PC-9 (cell line): ENCODE measurements around the gene LEPROT. TPM values are rescaled to one million over a fixed set of nuclear protein-coding genes. Genes with fewer than 3 reads are reported as not detected.

Source experiments
- BruUV-seq: library from RNA; stranded (reverse); fragments of 400-500 nt; replicated peaks from 2 replicates; lab custom pipeline; 2021; lab: Mats Ljungman, UMichigan
- CTCF ChIA-PET: fragments of 300-600 bp; sonication (Branson Sonifier 250); formaldehyde crosslinking; loops from one replicate; lab custom pipeline; 2022; ENCODE audit warnings: antibody characterized with exemption; lab: Charles Lee
- POLR2A ChIA-PET: fragments of 300-600 bp; sonication (Branson Sonifier 250); formaldehyde crosslinking; loops from one replicate; lab custom pipeline; 2022; ENCODE audit warnings: antibody characterized with exemption; ENCODE audit not compliant: unreplicated experiment; lab: Charles Lee
- DNase-seq, 2 experiments: peaks; one replicate each; pipeline versions ENCODE4 v3.0.0 to v3.0.0-alpha.2; 2015 to 2022; ENCODE audit warnings: mixed read lengths in 1 of 2
- H2AFZ ChIP-seq: fragments of 200-600 bp; sonication (generic); 2 replicates; pipeline ENCODE4 v1.8.1; 2017; ENCODE audit warnings: antibody characterized with exemption
- H3F3A ChIP-seq: fragments of 200-600 bp; sonication (generic); 2 replicates; pipeline ENCODE4 v1.8.1; 2017; ENCODE audit warnings: antibody characterized with exemption, mild to moderate bottlenecking, low read depth; ENCODE audit not compliant: insufficient read depth
- H3K27ac ChIP-seq: fragments of 200-600 bp; sonication (generic); 2 replicates; pipeline ENCODE4 v1.6.1; 2016; ENCODE audit warnings: mixed run types
- H3K27me3 ChIP-seq: fragments of 200-600 bp; sonication (generic); 2 replicates; pipeline ENCODE4 v1.6.1; 2016; ENCODE audit warnings: low read depth, mixed run types; ENCODE audit not compliant: insufficient read depth
- H3K36me3 ChIP-seq: fragments of 200-600 bp; sonication (generic); 2 replicates; pipeline ENCODE4 v1.6.1; 2016; ENCODE audit warnings: low read depth, mixed run types
- H3K4me1 ChIP-seq: fragments of 200-600 bp; sonication (generic); replicated peaks from 2 replicates; pipeline ENCODE4 v1.6.1; 2016; ENCODE audit warnings: mixed run types; ENCODE audit not compliant: insufficient read depth
- H3K4me2 ChIP-seq: fragments of 200-600 bp; sonication (generic); 2 replicates; pipeline ENCODE4 v1.6.1; 2017; ENCODE audit warnings: mixed run types
- H3K4me3 ChIP-seq: fragments of 200-600 bp; sonication (generic); 2 replicates; pipeline ENCODE4 v1.6.1; 2016; ENCODE audit warnings: mixed run types
- H3K79me2 ChIP-seq: fragments of 200-600 bp; sonication (generic); 2 replicates; pipeline ENCODE4 v1.6.1; 2017; ENCODE audit warnings: low read depth, mixed run types
- H3K9me2 ChIP-seq: fragments of 200-600 bp; sonication (generic); 2 replicates; pipeline ENCODE4 v1.8.1; 2017; ENCODE audit warnings: mild to moderate bottlenecking; ENCODE audit not compliant: insufficient read depth
- H3K9me3 ChIP-seq: fragments of 200-600 bp; sonication (generic); 2 replicates; pipeline ENCODE4 v1.8.1; 2016; ENCODE audit warnings: low read depth; ENCODE audit not compliant: insufficient read depth
- H4K20me1 ChIP-seq: fragments of 200-600 bp; sonication (generic); 2 replicates; pipeline ENCODE4 v1.8.1; 2017; ENCODE audit not compliant: insufficient read depth
- CTCF ChIP-seq: fragments of 200-600 bp; sonication (generic); conservative IDR thresholded peaks from 2 replicates; pipeline ENCODE4 v1.6.1; 2017; ENCODE audit warnings: mixed run types, antibody characterized with exemption, mild to moderate bottlenecking, moderate library complexity
- EZH2 ChIP-seq: fragments of 200-600 bp; sonication (generic); IDR thresholded peaks from 2 replicates; pipeline ENCODE4 v1.8.0; 2017; ENCODE audit warnings: antibody characterized with exemption, low read depth
- intact Hi-C: fragments of 100-400 bp; cut with micrococcal nuclease; formaldehyde crosslinking; loops from one replicate; pipeline ENCODE4 v1.10.0; 2022; ENCODE audit not compliant: unreplicated experiment
- total RNA-seq: library from RNA; stranded (reverse); gene quantifications from 2 replicates; pipeline ENCODE4 v1.2.3, GENCODE V29; 2021

The LEPROT gene
- total RNA-seq, 1 experiment from 2014 or later, result 113 TPM

- Histone ChIP-seq H3K4me2 (no peak overlapping the region), H2AFZ (no peak overlapping the region), H4K20me1 (no peaks in the 10 kb centered on the region), H3K9me2 (no peaks in the 10 kb centered on the region), H3K4me1 (no peaks in the 10 kb centered on the region), H3K9me3 (no peaks in the 10 kb centered on the region), H3F3A (no peaks in the 10 kb centered on the region), H3K27ac (no peak overlapping the region), H3K4me3 (no peak overlapping the region), H3K27me3 (no peaks in the 10 kb centered on the region), H3K36me3 (no peaks in the 10 kb centered on the region), H3K79me2 (no peaks in the 10 kb centered on the region)
- no peak for DNase-seq
- BruUV-seq, result no TSS peak
- POLR2A ChIA-PET, result no interaction called here
- CTCF ChIA-PET, result no interaction called here
- TF ChIP-seq EZH2 (no peak), CTCF (no peak)
- intact Hi-C loops, result no loop called here
Observed at GRCh38 chr1:65440322-65440900, 19.9 kb downstream of the LEPROT start.

- Histone ChIP-seq H3F3A (no peaks in the 10 kb centered on the region), H3K79me2 (no peaks in the 10 kb centered on the region), H3K27ac (no peak overlapping the region), H3K4me2 (no peak overlapping the region), H3K4me3 (no peak overlapping the region), H2AFZ (no peak overlapping the region), H3K9me3 (no peaks in the 10 kb centered on the region), H3K36me3 (no peaks in the 10 kb centered on the region), H3K4me1 (no peaks in the 10 kb centered on the region), H3K9me2 (no peaks in the 10 kb centered on the region; the same call in 1 of the 2 replicates), H3K27me3 (no peaks in the 10 kb centered on the region), H4K20me1 (no peaks in the 10 kb centered on the region)
- BruUV-seq, result no TSS peak
- ChIA-PET POLR2A (no interaction called here), CTCF (no interaction called here)
- no peak for DNase-seq
- no peak for TF ChIP-seq CTCF
- TF ChIP-seq EZH2, result no peak
- intact Hi-C loops, result no loop called here
Observed at GRCh38 chr1:65440915-65441314, 20.4 kb downstream of the LEPROT start.

- BruUV-seq, result no TSS peak
- Histone ChIP-seq H3K4me3 (no peak overlapping the region), H3K79me2 (no peaks in the 10 kb centered on the region), H3K36me3 (no peaks in the 10 kb centered on the region), H3K4me2 (no peak overlapping the region), H3K27ac (no peak overlapping the region), H3K27me3 (no peaks in the 10 kb centered on the region), H3K9me3 (no peaks in the 10 kb centered on the region), H3F3A (no peaks in the 10 kb centered on the region), H2AFZ (no peak overlapping the region), H3K4me1 (no peaks in the 10 kb centered on the region), H4K20me1 (no peaks in the 10 kb centered on the region), H3K9me2 (no peaks in the 10 kb centered on the region; the same call in 1 of the 2 replicates)
- no peak for DNase-seq
- CTCF ChIA-PET, result no interaction called here
- intact Hi-C loops, result no loop called here
- POLR2A ChIA-PET, result no interaction called here
- TF ChIP-seq CTCF (no peak), EZH2 (no peak)
Observed at GRCh38 chr1:65441464-65441863, 21.0 kb downstream of the LEPROT start.
